HG03045 (cell line): ENCODE data around the gene ANGPTL1.
"Not testable (repeated sequence)": the region's sequence is repeated elsewhere in the genome, so short reads cannot be mapped to it uniquely, and the experiment has no call there.

Experiments used
- ATAC-seq: cut with Tn5 transposase; IDR thresholded peaks from one replicate; pipeline ENCODE4 v1.9.1; 2021; ENCODE audit warnings: mild to moderate bottlenecking, moderate library complexity; ENCODE audit not compliant: unreplicated experiment

Gene ANGPTL1

GRCh38 chr1:178868706-178869105 lies 2.2 kb downstream of the ANGPTL1 start:
- ATAC-seq: no peak

- ATAC-seq: no peak
These were observed 3.2 kb downstream of the ANGPTL1 start for GRCh38 chr1:178867670-178868069.

GRCh38 chr1:178864326-178864725 lies 6.6 kb downstream of the ANGPTL1 start:
- no peak for ATAC-seq

GRCh38 chr1:178862864-178863263 lies 8.0 kb downstream of the ANGPTL1 start:
- ATAC-seq: no peak

GRCh38 chr1:178862416-178862815 lies 8.5 kb downstream of the ANGPTL1 start:
- no peak for ATAC-seq

GRCh38 chr1:178857126-178857525 lies 13.8 kb downstream of the ANGPTL1 start:
- ATAC-seq: no peak

GRCh38 chr1:178849918-178850317 lies 21.0 kb downstream of the ANGPTL1 start:
- no peak for ATAC-seq

- not testable (repeated sequence) for ATAC-seq
These were observed 23.0 kb downstream of the ANGPTL1 start for GRCh38 chr1:178847919-178848318.

GRCh38 chr1:178847396-178847849 lies 23.5 kb downstream of the ANGPTL1 start:
- no peak for ATAC-seq

GRCh38 chr1:178846306-178846705 lies 24.6 kb downstream of the ANGPTL1 start:
- no peak for ATAC-seq

GRCh38 chr1:178844436-178844835 lies 26.4 kb downstream of the ANGPTL1 start:
- no peak for ATAC-seq

GRCh38 chr1:178825167-178825566 lies 45.7 kb downstream of the ANGPTL1 start:
- no peak for ATAC-seq

- no peak for ATAC-seq
These were observed 49.6 kb downstream of the ANGPTL1 start for GRCh38 chr1:178821134-178821866.

- no peak for ATAC-seq
These were observed 51.8 kb downstream of the ANGPTL1 start for GRCh38 chr1:178819123-178819522.

GRCh38 chr1:178818416-178818815 lies 52.5 kb downstream of the ANGPTL1 start:
- ATAC-seq: no peak

GRCh38 chr1:178810585-178810984 lies 60.3 kb downstream of the ANGPTL1 start:
- no peak for ATAC-seq

GRCh38 chr1:178808529-178808928 lies 62.3 kb downstream of the ANGPTL1 start:
- no peak for ATAC-seq

GRCh38 chr1:178806665-178807300 lies 64.1 kb downstream of the ANGPTL1 start:
- ATAC-seq: no peak

GRCh38 chr1:178802873-178803272 lies 68.0 kb downstream of the ANGPTL1 start:
- no peak for ATAC-seq
